HG02798 (cell line): ENCODE results near the gene RAD23A.
"Not testable (repeated sequence)": the region's sequence is repeated elsewhere in the genome, so short reads cannot be mapped to it uniquely, and the experiment has no call there.

Experiments used
- ATAC-seq: cut with Tn5 transposase; IDR thresholded peaks from one replicate; pipeline ENCODE4 v1.9.1; 2021; ENCODE audit warnings: mild to moderate bottlenecking; ENCODE audit not compliant: unreplicated experiment, poor library complexity

RAD23A gene

GRCh38 chr19:12945479-12946091 lies at the start of gene RAD23A:
RAD23A (plus strand) TSS chr19:12945862; CDS start chr19:12945949, 87 bp downstream.
- peak; percentile 90 for ATAC-seq

GRCh38 chr19:12896460-12896859 lies 49.2 kb upstream of the RAD23A start:
- no peak for ATAC-seq

GRCh38 chr19:12899891-12900518 lies 45.7 kb upstream of the RAD23A start:
- peak; percentile 86 for ATAC-seq

GRCh38 chr19:12907166-12907565 lies 38.5 kb upstream of the RAD23A start:
- no peak for ATAC-seq

- no peak for ATAC-seq
Measured at GRCh38 chr19:12912571-12912970, 33.1 kb upstream of the RAD23A start.

GRCh38 chr19:12913011-12913561 lies 32.6 kb upstream of the RAD23A start:
- ATAC-seq: no peak

GRCh38 chr19:12913851-12914690 lies 31.6 kb upstream of the RAD23A start:
- ATAC-seq: no peak

- not testable (repeated sequence) for ATAC-seq
Measured at GRCh38 chr19:12915860-12916259, 29.8 kb upstream of the RAD23A start.

- no peak for ATAC-seq
Measured at GRCh38 chr19:12918253-12918652, 27.4 kb upstream of the RAD23A start.

- no peak for ATAC-seq
Measured at GRCh38 chr19:12921047-12921446, 24.6 kb upstream of the RAD23A start.

- no peak for ATAC-seq
Measured at GRCh38 chr19:12922959-12923358, 22.7 kb upstream of the RAD23A start.

GRCh38 chr19:12924621-12925310 lies 20.9 kb upstream of the RAD23A start:
- ATAC-seq: no peak

- no peak for ATAC-seq
Measured at GRCh38 chr19:12930002-12930645, 15.5 kb upstream of the RAD23A start.

GRCh38 chr19:12932392-12933286 lies 13.0 kb upstream of the RAD23A start:
- no peak for ATAC-seq

- peak; percentile 39 for ATAC-seq
Measured at GRCh38 chr19:12933287-12934072, 12.2 kb upstream of the RAD23A start, which contains the start of gene FARSA. FARSA (minus strand) TSS chr19:12933711; CDS start chr19:12933696, 15 bp downstream.

- no peak for ATAC-seq
Measured at GRCh38 chr19:12935071-12935470, 10.6 kb upstream of the RAD23A start.

GRCh38 chr19:12936582-12936981 lies 9.1 kb upstream of the RAD23A start:
- no peak for ATAC-seq
